ENCODE data around the gene EIF2D. TPM values are rescaled to one million over a fixed set of nuclear protein-coding genes. Genes with fewer than 3 reads are reported as not detected.

The EIF2D gene
- total and polyA plus RNA-seq, 2 of the 13 experiments (the other 11 are each of a cell fraction or from before 2014, with no cell fraction given) = 45.1 to 64.9 TPM

GRCh38 chr1:206573762-206574161 lies 38.5 kb downstream of the EIF2D start:
- no peak overlapping the region for H3K9ac ChIP-seq (ENCODE audit: insufficient read depth, low read depth, low read length)
- no peak overlapping the region for H3K27ac ChIP-seq (ENCODE audit: extremely low read length, insufficient read depth, low read length)
- TF ChIP-seq RARG (CRISPR knock-in tag; IDR thresholded peaks at IDR 0.05; ENCODE audit: low read depth) (no peak), ZNF143 (CRISPR knock-in tag; IDR thresholded peaks at IDR 0.05) (no peak), ARID3A (IDR thresholded peaks at IDR 0.05; ENCODE audit: low read depth, low read length) (no peak), NCOA1 (CRISPR knock-in tag; IDR thresholded peaks at IDR 0.05) (no peak), CBFB (CRISPR knock-in tag; IDR thresholded peaks at IDR 0.05) (no peak), KDM3A (CRISPR knock-in tag; IDR thresholded peaks at IDR 0.05; ENCODE audit: low read depth) (no peak), SIN3B (IDR thresholded peaks at IDR 0.05; ENCODE audit: low read length) (no peak), MZF1 (CRISPR knock-in tag; IDR thresholded peaks at IDR 0.05; ENCODE audit: borderline replicate concordance) (no peak), ZNF644 (CRISPR knock-in tag; IDR thresholded peaks at IDR 0.05; ENCODE audit: low read depth) (no peak), KAT7 (CRISPR knock-in tag; IDR thresholded peaks at IDR 0.05; ENCODE audit: borderline replicate concordance) (no peak), ZNF496 (CRISPR knock-in tag; IDR thresholded peaks at IDR 0.05; ENCODE audit: insufficient replicate concordance) (no peak), IKZF5 (CRISPR knock-in tag; IDR thresholded peaks at IDR 0.05) (no peak)
- TF ChIP-seq, protein P1, sequence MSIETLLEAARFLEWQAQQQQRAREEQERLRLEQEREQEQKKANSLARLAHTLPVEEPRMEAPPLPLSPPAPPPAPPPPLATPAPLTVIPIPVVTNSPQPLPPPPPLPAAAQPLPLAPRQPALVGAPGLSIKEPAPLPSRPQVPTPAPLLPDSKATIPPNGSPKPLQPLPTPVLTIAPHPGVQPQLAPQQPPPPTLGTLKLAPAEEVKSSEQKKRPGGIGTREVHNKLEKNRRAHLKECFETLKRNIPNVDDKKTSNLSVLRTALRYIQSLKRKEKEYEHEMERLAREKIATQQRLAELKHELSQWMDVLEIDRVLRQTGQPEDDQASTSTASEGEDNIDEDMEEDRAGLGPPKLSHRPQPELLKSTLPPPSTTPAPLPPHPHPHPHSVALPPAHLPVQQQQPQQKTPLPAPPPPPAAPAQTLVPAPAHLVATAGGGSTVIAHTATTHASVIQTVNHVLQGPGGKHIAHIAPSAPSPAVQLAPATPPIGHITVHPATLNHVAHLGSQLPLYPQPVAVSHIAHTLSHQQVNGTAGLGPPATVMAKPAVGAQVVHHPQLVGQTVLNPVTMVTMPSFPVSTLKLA (IDR thresholded peaks at IDR 0.05) = no peak
- DNase-seq (ENCODE audit: low spot score) (no peak), ATAC-seq (no peak), FAIRE-seq (no peak)
- H3K36me3 ChIP-seq (replicated peaks in 1 of 2; ENCODE audit: control insufficient read depth in 1 of 2, insufficient read depth in 2 of 2, low read length in 2 of 2) = no peaks in the 10 kb centered on the region
- H2AFZ ChIP-seq (ENCODE audit: low read length) = no peak overlapping the region
- no peaks in the 10 kb centered on the region for H4K20me1 ChIP-seq (ENCODE audit: insufficient read depth, low read length)
- no peak overlapping the region for H3K4me2 ChIP-seq (ENCODE audit: low read depth, low read length)
- in situ Hi-C loops (cut with HindIII; ENCODE audit: extremely low pct_ligation_motif_present, low pct_unique_long_range_greater_than_20kb) = no loop called here
- H3K4me1 ChIP-seq (ENCODE audit: insufficient read depth, low read length) = no peaks in the 10 kb centered on the region
- BruUV-seq (replicated peaks) = no TSS peak
- no peaks in the 10 kb centered on the region for H3K79me2 ChIP-seq (ENCODE audit: insufficient read depth, low read length)
- ChIA-PET POLR2A (no interaction called here), CTCF (ENCODE audit: low intra/inter-chr PET ratio, low total read pairs) (no interaction called here)
- no peaks in the 10 kb centered on the region for H3K9me3 ChIP-seq (ENCODE audit: low read length)
- H3K27me3 ChIP-seq (ENCODE audit: control insufficient read depth in 1 of 2, insufficient read depth in 2 of 2, low read length in 2 of 2) = no peaks in the 10 kb centered on the region
- WGBS (ENCODE audit: low lambda C conversion rate) = 79% methylated on average over 3 of the region's 4 CpGs
- no peak overlapping the region for H3K4me3 ChIP-seq (replicated peaks in 1 of 3; ENCODE audit: insufficient read depth in 1 of 3, low read depth in 2 of 3, low read length in 3 of 3)
- intact Hi-C loops (cut with micrococcal nuclease; ENCODE audit: unreplicated experiment) = no loop called here
